HG02571 (cell line): Measurements from ENCODE around the gene PKNOX2.

Source experiments
- ATAC-seq: cut with Tn5 transposase; IDR thresholded peaks from one replicate; pipeline ENCODE4 v1.9.1; 2021; ENCODE audit warnings: mild to moderate bottlenecking, moderate library complexity; ENCODE audit not compliant: unreplicated experiment

The PKNOX2 gene

GRCh38 chr11:125280646-125281045 is 116.1 kb downstream of the PKNOX2 start:
- ATAC-seq = no peak

DNA sequence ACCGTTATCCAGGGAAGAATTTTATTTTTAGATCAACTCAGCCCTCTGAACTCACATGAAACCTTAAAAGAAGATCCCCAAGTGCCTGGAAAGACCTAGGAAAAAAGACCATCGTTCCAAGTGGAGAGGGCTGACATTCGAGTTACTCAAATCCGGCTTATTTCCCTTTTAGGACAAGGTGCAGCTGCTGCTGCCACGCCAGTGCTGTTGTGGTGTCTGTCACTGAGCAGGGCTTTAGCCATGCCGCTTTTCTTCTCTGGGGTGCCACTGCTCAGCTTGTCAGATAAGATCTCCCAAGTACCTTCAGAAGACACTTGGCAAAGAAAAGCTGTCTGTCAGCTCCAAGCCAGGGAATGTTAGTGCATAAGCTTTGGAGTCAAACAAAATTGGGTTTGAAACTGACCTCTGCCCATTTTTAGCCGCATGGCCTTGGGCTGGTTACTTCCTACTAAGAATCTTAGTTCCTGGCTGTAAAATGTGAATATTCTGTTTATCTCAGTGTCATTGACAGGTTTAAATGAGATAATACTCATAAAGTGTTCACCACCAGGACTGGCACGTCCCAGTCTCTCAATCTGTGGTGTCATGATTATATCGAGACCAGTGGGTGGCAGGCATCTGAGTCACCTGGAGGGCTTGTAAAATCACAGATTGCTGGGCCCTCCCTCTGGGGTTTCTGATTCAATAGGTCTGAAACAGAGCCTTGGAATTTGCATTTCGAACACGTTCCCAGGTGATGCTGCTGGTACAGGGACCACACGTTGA is 117.5 kb downstream of the PKNOX2 start:
- ATAC-seq = no peak

DNA sequence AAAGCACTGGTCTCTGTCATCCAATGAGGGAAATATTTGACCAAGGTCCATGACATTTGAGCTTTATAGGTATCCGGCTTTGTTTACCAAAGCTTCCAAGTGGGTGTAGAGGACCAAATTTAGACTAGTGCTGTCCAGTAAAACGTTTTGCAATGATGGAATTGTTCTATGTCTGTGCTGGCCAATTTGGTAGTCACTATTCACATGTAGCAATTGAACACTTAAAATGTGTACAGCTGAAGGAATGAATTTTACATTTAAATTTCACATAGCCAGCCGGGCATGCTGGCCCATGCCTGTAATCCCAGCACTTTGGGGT is 118.0 kb downstream of the PKNOX2 start:
- no peak for ATAC-seq

- no peak for ATAC-seq
Observed at GRCh38 chr11:125284245-125284850, 119.8 kb downstream of the PKNOX2 start.

DNA sequence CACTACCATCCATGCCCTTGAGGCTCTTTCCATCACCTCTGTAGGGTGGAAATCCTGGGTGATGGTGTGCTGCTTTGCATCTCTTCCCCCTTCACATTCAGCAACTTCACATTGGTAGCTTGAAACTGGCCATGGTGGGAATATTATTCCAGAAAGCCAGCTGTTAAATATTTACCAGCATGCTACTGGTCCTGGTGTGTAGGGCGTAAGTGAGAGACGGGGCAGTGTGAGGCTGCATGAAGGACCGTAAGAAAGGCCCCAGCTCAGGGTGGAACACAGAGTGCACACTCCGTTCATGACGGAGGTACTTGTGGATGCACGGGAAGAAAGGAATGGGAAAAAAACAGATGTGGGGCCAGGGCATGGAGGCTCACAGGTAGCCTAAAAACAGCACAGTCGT is 121.3 kb downstream of the PKNOX2 start:
- no peak for ATAC-seq

DNA sequence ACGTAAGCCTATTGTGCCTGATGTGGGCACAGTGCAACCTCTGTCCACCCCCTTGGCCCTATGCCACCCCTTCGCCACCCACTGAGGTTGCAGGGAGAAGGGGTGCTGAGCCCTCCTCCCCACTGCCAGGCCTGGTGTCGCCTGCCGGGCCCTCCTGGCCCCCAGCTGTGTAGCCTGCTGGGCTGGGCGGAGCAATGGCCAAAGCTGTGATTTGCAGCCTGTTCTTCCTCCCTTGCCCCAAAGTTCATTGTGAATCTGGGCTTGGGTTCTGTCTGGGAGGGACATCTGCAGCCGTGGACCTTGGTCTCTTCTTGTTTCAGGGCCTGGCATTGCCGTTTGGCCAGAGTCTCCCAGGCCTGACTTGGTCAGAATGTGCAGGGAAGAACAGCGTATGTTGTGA is 121.9 kb downstream of the PKNOX2 start:
- ATAC-seq = no peak

DNA sequence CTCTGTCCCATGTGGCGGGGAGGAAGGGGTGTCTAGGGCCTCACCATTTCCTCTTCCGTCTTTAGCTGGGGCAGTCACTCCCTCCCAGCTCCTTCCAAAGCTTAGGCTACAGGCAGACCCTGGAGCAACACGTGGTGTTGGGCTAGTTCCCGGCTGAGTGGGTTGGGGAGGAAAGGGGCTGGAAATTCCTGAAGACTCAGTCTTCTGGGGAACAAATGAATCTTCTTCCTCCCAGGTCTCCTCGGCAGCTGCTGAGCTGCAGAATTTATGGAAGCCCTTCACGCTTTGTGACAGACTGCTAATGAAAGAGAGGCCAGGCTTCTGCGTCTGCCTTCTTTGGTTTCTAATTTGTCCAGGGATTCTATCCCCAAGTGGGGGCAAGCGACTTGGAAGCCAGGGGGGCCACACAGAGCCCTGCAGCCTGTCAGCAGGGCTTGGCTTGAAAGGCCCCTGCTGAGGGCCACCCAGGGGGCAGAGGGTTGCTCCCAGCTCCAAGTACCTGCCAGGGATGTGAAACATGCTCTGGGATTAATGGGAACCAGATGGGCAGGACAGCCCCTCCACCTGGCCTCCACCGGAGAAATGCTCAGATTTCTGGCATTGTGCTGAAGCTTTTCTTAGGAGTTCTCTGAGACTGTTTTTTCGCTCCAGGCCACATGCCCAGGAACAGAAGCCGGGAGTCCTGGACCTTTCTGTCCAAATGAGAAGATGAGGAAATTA is 123.1 kb downstream of the PKNOX2 start:
- ATAC-seq = no peak

DNA sequence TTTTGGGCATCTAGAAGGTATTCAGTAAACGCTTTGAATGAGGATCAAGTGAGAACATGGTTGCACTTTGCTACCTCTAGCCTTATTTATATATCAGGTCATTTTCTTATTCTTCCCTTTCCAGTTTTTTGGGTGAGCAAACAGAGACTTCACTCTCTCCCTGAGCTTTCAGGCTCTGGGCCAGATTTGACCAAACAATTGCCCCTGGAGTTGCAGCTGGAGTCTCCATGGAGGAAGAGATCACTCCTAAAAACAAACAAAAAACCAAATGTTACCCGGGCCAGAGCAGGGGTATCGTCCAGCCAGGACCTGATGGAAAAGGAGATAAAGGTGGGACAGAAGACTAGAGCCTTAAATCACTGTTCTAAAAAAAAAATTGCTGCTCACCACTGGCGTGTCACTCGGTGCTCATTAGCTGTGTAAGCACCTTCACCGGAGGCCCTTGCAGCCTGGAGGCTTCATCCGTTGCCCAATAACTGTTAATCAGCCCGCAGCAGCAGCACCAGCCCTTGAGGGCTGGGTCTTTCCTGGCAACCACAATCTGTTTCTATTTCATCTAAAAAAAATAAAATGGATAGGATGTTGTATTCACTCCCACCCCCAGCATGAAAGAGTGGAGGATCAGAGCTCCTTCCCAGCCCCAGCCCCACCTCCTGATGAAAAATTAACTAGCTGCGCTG is 125.0 kb downstream of the PKNOX2 start:
- ATAC-seq = no peak

GRCh38 chr11:125290263-125290662 is 125.7 kb downstream of the PKNOX2 start:
- no peak for ATAC-seq

DNA sequence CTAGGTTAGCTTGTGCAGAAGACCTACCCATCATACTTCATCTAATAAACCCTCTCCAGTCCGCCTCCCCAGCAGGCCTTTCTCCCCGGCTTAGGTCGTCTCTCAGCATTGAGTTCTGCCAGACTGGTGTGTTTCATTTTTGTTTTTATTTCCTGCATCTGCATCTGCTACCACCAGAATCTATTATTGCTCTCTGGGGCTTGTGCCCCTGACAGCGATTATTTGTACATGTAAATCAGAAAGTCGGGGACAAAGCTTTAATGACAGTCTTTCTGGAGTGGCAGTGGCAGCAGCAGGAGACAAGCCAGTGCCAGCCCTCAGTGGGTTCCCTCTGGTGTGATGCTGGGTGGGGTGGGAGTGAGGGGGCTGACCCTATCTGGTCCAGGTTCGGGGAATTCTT is 127.5 kb downstream of the PKNOX2 start:
- no peak for ATAC-seq

GRCh38 chr11:125293596-125293995 is 129.0 kb downstream of the PKNOX2 start:
- ATAC-seq = no peak

DNA sequence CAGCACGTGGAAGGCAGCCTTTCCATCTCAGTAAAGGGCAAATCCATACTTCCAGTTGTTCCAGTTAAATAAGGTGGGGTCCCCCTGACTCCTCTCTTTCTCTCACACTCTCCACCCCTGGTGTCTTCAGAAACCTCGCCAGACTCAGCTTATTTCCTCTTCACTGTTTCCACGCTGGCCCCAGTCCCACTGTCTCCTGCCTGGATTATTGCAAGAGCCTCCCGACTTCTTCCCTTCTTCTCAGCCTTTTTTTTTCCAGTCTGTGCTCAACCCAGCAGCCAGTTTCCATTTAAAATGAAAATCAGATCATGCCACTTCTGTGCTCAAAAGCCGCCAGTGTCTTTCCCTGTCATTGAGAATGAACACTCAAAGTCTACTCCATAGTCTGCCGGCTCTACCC is 131.4 kb downstream of the PKNOX2 start:
- no peak for ATAC-seq

DNA sequence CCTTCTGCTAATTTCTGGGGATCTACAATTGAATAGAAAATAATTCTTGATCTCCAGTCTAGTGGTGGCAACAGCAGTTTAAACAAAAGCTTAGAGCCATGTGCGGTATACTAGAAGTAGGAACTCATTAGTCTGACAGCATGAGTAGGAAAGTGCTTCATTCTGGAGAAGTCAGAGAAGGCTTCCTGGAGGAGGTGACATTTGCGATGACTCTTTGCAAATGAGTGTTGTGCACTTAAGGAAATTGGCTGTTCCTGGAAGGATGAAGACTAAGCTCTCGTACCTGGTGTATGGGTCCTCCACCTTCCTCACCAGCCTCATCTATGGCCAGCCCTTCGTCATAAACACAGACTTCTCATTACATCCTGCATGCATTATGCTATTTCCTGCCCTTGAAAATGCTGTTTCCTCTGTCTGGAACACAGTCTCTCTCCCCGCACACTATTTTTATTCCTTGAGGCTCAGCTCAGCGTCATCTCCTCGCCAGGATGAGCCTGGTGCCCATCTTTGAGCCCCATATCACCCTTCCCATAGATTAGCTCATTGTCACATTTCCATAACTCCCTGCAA is 132.9 kb downstream of the PKNOX2 start:
- ATAC-seq = no peak

DNA sequence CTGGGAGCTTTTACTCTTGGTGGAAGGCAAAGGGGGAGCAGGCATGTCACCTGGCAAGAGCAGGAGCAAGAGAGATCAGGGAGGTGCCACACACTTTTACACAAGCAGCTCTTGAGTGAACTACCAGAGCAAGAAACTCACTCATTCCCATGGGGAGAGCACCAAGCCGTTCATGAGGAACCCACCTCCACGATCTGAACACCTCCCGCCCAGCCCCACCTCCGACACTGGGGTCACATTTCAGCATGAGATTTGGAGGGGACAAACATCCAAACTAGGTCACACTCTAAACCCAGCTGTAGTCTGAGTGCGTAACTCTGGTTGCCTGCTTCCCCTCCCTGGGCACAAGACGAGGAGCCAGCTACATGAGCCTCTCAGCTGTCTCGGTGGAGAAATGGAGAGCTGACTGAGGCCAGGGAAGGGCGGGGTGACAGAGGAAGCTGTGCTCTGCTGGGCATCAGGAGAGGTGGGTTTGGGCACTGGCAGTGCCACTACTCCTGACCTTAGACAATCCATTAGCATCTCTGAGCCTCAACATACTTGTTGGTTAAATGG is 134.6 kb downstream of the PKNOX2 start:
- no peak for ATAC-seq

DNA sequence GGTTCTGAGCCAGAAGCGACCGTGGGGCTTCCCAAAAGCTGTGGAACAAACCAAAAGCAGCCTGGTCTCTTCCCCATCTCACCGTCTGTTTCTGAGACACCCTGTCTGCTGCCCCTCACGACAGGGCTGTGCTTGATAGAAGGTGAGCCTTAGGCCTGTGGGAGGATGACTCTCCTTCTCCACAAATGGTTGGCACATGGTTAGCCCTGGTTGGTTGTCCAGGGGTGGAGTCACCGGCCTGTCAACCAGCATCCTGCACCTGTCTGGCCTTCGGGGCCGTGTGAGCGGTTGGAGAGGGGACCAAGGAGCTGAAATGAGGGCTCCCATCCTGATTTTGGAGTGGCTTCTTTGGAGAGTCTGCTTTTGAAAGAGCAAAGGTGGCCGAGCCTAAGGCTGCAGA is 135.3 kb downstream of the PKNOX2 start:
- no peak for ATAC-seq

GRCh38 chr11:125300791-125301218 is 136.3 kb downstream of the PKNOX2 start:
- ATAC-seq = no peak

DNA sequence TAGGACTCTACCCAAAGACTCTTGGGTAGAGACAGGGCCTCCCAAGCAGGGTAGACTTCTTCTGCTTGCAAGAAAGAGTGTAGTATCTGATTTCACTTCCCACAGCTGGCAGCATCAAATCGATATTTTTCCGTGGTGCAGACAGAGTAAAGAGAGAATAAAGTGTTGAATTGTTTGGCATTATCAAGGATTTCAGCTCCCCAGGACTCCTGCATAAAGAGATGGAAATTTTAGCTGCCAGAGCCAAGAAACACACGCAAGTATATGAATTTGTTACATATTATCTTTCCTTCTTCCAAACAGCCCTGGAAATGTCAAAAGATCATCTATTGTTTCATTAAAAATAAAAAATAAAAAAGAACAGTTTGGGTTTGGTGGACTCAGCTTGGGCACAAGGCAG is 136.8 kb downstream of the PKNOX2 start:
- ATAC-seq = no peak

DNA sequence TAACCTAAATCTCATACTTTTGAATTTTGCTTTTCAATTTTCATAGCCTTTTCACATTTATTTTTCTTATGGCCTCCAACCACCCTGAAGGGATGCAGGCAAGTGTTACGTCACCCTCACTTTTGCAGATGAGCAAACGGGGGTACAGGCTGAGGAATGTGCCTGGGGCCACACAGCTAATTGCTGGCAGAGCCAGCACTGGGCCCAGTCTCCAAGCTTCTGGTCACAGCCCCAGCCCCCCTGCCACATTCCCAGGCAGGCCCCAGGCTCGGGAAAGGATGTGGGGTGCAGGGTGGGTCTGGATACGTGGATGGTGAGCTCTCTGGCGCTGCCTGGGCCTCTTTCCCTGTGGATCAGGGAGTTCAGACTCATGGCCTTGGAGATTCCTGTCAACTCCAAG is 138.6 kb downstream of the PKNOX2 start:
- no peak for ATAC-seq

DNA sequence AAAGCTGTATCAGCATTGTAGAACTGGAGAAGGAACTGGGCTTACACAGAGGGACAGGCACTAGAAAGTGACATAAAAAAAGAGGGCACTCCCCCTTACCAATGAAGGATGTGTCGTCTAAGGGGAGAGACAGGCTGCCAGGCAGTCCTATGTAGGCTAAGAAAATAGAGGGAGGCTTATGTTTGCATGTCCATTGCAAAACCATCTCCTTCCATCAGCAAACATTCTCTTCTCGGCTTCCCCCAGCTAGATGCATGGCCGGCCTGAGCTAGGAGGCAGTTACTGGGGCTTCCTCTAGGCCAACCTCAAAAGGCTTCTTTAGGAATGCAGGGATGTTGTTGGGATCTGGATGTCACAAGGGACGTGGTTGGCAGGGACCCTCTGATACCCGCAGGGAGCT is 139.1 kb downstream of the PKNOX2 start:
- no peak for ATAC-seq

- ATAC-seq = no peak
Observed at GRCh38 chr11:125304136-125304535, 139.6 kb downstream of the PKNOX2 start.

DNA sequence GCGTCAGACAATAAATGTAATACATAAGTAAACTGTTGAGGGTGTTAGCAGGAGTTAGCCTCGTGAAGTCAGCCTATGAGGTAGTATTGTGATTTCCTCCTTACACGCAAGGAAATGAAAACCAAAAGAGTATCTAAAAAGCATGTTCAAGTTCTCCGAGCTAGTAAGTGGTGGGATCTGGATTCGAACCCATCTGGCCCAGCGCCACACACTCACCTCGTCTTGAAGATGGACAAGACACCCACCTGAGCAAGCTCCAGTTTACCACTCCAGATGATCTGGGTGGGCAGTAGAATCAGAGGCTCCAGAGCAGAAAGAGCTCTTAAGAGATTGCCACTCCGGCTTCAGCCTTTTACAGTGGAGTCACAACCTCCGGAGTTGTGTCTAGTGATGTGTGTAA is 140.3 kb downstream of the PKNOX2 start:
- no peak for ATAC-seq
